ENCODE measurements around the gene TLR9.

Gene TLR9

GRCh38 chr3:52216585-52217408 is 8.6 kb downstream of the TLR9 start:
- DNase-seq: peak; percentile 28

- DNase-seq: no peak
These were observed 10.1 kb downstream of the TLR9 start for GRCh38 chr3:52215351-52215750.

- no peak for DNase-seq
These were observed 11.5 kb downstream of the TLR9 start for GRCh38 chr3:52213901-52214300.

- DNase-seq: no peak
These were observed 12.4 kb downstream of the TLR9 start for GRCh38 chr3:52213005-52213404.

- DNase-seq: no peak
These were observed 14.1 kb downstream of the TLR9 start for GRCh38 chr3:52211268-52211891.

GRCh38 chr3:52210550-52211046 is 14.8 kb downstream of the TLR9 start:
- no peak for DNase-seq

GRCh38 chr3:52210037-52210436 is 15.4 kb downstream of the TLR9 start:
- no peak for DNase-seq

- no peak for DNase-seq
These were observed 16.9 kb downstream of the TLR9 start for GRCh38 chr3:52208556-52208955.

GRCh38 chr3:52205727-52206372 is 19.6 kb downstream of the TLR9 start:
- DNase-seq: no peak

GRCh38 chr3:52204337-52205073 is 20.9 kb downstream of the TLR9 start:
- peak; percentile 60 for DNase-seq

- no peak for DNase-seq
These were observed 21.7 kb downstream of the TLR9 start for GRCh38 chr3:52203701-52204100.

- DNase-seq: no peak
These were observed 22.9 kb downstream of the TLR9 start for GRCh38 chr3:52202384-52203077.

GRCh38 chr3:52200981-52201679 is 24.3 kb downstream of the TLR9 start:
- DNase-seq: no peak

- no peak for DNase-seq
These were observed 26.5 kb downstream of the TLR9 start for GRCh38 chr3:52198643-52199608.

- DNase-seq: peak; percentile 73
These were observed 27.4 kb downstream of the TLR9 start, which contains the start of gene ALAS1 for GRCh38 chr3:52197842-52198625. Gene ALAS1, plus strand, starts transcription at chr3:52198160. Its CDS starts 1,082 bp downstream, at chr3:52199242.

GRCh38 chr3:52197499-52197841 is 28.0 kb downstream of the TLR9 start:
- DNase-seq: no peak

GRCh38 chr3:52196977-52197376 is 28.5 kb downstream of the TLR9 start:
- no peak for DNase-seq

GRCh38 chr3:52195823-52196331 is 29.6 kb downstream of the TLR9 start:
- no peak for DNase-seq

GRCh38 chr3:52195291-52195597 is 30.2 kb downstream of the TLR9 start:
- DNase-seq: no peak
